GM12872 (cell line): Measurements from ENCODE around the gene TWF2.

Experiments
- TF ChIP-seq, protein P1 (sequence below): IDR thresholded peaks from 3 replicates; pipeline ENCODE4 v1.5.1; 2011; ENCODE audit warnings: low read depth, mild to moderate bottlenecking, low read length, moderate library complexity; ENCODE audit not compliant: insufficient read depth

The TWF2 gene

GRCh38 chr3:52222319-52223221 lies 16.4 kb downstream of the TWF2 start:
- TF ChIP-seq, protein P1, sequence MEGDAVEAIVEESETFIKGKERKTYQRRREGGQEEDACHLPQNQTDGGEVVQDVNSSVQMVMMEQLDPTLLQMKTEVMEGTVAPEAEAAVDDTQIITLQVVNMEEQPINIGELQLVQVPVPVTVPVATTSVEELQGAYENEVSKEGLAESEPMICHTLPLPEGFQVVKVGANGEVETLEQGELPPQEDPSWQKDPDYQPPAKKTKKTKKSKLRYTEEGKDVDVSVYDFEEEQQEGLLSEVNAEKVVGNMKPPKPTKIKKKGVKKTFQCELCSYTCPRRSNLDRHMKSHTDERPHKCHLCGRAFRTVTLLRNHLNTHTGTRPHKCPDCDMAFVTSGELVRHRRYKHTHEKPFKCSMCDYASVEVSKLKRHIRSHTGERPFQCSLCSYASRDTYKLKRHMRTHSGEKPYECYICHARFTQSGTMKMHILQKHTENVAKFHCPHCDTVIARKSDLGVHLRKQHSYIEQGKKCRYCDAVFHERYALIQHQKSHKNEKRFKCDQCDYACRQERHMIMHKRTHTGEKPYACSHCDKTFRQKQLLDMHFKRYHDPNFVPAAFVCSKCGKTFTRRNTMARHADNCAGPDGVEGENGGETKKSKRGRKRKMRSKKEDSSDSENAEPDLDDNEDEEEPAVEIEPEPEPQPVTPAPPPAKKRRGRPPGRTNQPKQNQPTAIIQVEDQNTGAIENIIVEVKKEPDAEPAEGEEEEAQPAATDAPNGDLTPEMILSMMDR = no peak

DNA sequence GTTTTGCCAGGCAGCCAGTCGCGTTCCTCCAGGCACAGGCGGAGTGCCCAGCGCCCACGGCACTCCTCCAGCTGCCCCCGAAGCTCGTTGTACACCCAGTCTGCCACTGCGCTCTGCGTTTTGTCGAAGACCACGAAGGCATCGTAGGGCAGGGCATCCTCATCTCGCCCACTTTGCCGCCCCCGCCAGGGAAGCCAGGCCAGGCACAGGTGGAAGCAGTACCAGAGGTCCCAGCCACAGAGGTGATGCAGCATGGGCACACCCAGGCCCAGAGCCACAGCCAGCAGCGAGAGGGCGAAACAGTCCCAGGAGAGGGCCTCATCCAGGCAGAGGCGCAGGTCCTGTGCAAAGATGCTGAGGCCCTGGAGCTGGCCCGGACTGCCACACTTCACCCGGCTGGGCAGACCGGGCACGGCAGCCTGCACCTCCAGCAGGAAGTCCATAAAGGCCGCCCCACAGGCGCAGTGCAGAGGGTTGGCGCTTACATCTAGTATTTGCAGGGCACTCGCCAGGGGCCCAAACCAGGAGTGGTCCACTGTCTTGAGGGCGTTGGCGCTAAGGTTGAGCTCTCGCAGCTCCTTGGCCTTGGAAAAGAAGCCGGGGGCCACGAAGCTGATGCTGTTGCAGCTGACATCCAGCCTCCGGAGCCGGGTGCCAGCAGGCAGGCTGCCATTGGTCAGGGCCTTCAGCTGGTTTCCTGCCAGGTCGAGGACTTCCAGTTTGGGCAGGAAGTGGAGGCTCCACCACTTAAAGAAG lies 17.2 kb downstream of the TWF2 start:
- TF ChIP-seq, protein P1 = no peak

- TF ChIP-seq, protein P1 = no peak
Observed at GRCh38 chr3:52221141-52221562, 17.8 kb downstream of the TWF2 start.

GRCh38 chr3:52220380-52221026 lies 18.5 kb downstream of the TWF2 start:
- TF ChIP-seq, protein P1 = peak; percentile 99

DNA sequence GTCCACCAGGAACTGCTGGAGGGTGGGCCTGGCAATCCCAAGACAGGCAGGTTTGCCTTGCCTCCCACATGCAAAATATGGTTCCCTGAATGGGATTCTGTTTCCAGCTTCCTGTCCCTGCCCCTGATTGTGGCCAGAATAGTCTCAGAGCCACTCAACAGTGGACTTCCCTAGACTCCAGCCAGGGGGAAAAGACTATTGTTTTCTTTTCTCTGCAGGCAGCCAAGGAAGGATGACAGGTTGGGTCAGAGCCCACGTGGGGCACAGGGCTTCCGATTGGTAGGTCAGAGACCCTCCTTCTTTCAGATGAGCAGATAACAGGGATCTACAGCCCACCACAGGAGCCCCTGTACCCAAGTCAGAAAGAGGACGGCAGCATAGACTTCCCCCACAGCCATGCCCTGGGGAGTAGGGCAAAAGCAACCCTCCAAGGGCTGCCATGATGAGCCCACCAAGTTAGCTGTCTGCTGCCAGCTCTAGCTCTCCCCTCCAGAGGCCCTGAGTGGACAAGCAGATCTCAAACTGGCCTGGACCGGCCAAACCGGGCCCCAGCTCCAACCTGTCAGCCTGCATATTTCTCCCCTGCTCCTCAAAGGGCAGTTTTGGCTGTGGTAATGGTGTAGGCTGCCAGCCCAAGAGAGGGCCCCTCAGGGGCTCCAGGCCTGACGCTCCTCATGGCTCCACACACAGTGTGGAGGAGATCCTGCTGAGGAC lies 19.9 kb downstream of the TWF2 start:
- TF ChIP-seq, protein P1 = no peak

DNA sequence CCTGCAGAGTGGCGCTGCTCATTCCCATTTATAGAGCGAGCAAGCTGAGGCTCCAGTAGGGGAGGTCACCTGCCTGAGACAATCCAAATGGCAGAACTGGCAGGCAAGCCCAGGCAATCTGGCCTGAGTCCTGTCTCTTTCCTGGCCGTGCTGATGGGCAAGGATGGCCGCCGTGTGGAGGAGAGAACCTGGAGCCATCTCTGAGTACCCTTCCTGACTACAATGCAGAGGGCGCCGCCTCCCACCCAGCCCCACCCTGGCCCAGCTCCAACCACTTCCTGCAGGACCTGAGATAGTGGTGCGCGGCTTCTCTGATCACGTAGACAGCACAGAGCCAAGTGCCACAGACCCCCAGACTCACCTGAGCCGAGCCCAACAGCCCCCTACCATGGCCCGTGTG lies 20.5 kb downstream of the TWF2 start:
- TF ChIP-seq, protein P1 = no peak
